Bronchus fibroblast of lung (primary cell): ENCODE data around the gene ATP5F1E. TPM values are rescaled to one million over a fixed set of nuclear protein-coding genes. Genes with fewer than 3 reads are reported as not detected.

Experiments
- total RNA-seq: library from RNA; depleted of rRNA; stranded (reverse); fragments of >200 nt; gene quantifications from 2 replicates; pipeline ENCODE4 v1.2.3, GENCODE V29; 2015

The ATP5F1E gene
- 16.2 and 16.8 TPM in 2 replicates for total RNA-seq

GRCh38 chr20:59032023-59032712 lies at the start of gene ATP5F1E:
Gene ATP5F1E (minus strand): TSS chr20:59032335. CDS start chr20:59032251, 84 bp downstream.

GRCh38 chr20:59042151-59042795 lies 10.1 kb upstream of the ATP5F1E start, which contains the start of gene PRELID3B:
Gene PRELID3B (minus strand): TSS chr20:59042786. CDS start chr20:59042730, 56 bp downstream.

GRCh38 chr20:59019217-59019616 lies 12.9 kb downstream of the ATP5F1E start, which contains the start of gene TUBB1:
Gene TUBB1 (plus strand): TSS chr20:59019429. CDS start chr20:59019523, 94 bp downstream.

GRCh38 chr20:59006864-59007664 lies 25.1 kb downstream of the ATP5F1E start, which contains the start of gene CTSZ:
Gene CTSZ (minus strand): TSS chr20:59007254. CDS start chr20:59007128, 126 bp downstream.

GRCh38 chr20:58980711-58981627 lies 51.2 kb downstream of the ATP5F1E start, which contains the start of gene NELFCD:
Gene NELFCD (plus strand): TSS chr20:58981256. CDS start chr20:58981310, 54 bp downstream.

Other genes starting within 250 kb of the ATP5F1E start
- 0.67 and 1.2 TPM in 2 replicates for gene GNAS-AS1, start 181.4 kb downstream of the ATP5F1E start, total RNA-seq
- gene GNAS, start 179.6 kb downstream of the ATP5F1E start, total RNA-seq, result 370 and 406 TPM in 2 replicates
- 55.1 and 56.3 TPM in 2 replicates for gene NELFCD, start 51.1 kb downstream of the ATP5F1E start, total RNA-seq
- gene CTSZ, start 25.1 kb downstream of the ATP5F1E start, total RNA-seq, result 52.8 and 58.0 TPM in 2 replicates
- gene TUBB1, start 12.9 kb downstream of the ATP5F1E start, total RNA-seq, result not detected in 2 replicates
- 36.1 and 43.0 TPM in 2 replicates for gene PRELID3B, start 10.5 kb upstream of the ATP5F1E start, total RNA-seq
- not detected in 2 replicates for gene ZNF831, start 131.5 kb upstream of the ATP5F1E start, total RNA-seq